GM19452 (cell line): ENCODE measurements around the gene COG3.

Experiments
- ATAC-seq: cut with Tn5 transposase; IDR thresholded peaks from one replicate; pipeline ENCODE4 v1.9.1; 2021; ENCODE audit not compliant: unreplicated experiment

Gene COG3

DNA sequence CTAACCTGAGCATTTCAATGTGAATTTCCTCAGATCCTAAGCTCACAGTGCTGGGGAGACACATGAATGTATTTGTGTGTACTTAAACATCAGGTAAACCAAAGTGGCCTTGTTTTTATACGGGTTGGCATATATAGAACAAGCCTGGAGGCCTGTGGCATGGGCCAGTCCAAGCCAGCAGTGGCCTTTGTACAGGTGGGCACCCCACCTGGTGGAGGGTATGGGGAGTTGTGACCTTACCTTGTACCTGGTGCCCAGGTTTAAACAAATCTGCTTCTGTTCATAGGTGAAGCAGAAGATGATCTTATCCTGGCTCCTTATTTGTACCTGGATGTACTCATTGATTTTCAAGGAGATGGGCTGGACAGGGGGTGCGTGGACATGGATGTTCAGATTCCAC lies 79.8 kb downstream of the COG3 start:
- ATAC-seq = no peak

DNA sequence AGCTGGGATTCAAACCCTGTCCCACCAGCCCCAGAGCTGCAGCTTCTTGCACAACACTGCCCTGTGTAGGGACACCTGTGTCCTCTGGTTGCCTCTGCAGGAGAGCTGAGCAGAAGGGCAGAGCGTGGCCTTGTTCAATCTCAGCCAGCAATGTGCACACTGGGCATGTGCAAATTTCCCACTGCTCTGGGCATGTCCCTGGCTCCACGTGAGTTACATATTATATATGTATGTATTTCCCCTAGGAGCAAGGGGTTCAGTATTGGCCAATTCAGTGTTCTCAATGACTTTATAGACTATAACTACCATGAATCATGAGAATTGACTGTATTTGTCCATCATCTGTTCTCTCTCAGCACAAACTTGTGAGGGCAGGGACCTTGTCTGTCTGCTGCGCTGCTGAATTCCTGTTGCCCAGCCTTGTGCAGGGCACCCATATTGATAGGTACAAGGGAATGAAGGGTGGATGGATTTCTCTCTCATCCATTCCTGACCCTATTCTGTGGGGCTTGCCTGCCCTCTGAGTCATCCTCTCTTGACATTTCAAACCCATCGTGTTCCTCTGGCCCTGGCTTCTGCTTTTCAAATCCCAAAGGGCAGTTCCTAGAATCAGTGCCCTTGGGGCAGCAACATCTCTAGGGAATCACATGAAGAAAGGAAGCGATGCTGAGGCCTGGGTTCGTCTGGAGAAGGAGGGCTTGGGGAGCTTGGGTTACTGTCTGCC lies 81.1 kb downstream of the COG3 start:
- ATAC-seq = no peak

DNA sequence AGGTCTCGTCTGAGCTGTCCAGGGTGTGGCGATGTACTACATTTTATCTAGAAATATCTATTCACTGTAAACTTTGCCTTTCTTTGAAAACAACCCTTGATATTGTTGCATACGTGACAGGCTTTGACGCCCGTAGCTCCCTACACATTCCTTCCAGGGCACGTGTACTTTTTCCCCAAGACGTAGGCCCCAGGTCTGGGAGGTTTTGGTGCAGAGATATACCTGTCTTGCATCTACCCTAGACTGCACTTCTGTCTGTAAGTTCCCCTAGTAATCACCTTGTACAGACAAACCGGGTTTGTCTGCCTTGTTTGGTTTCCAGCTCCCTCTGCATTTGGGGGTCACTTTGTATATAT lies 81.6 kb downstream of the COG3 start:
- ATAC-seq = no peak

DNA sequence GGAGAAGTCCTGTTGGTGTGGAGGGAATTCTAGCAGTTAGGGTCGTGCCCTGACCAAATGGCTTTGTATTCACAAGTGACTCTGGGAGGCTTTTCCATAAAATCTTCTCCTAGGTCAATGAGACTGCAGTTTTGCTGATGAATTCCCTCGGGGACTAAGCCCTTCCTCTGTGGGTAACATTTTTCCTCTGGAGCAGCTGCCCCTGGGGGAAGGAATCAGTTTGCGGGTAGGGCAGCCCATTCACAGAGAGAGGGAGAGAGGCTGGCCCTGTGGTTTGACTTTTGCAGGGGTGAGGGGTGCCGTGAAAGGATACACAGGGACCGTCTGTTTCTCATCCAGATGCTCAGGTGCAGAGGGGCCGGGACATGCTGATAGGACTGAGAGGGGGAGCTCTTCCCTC lies 83.5 kb downstream of the COG3 start:
- ATAC-seq = no peak

DNA sequence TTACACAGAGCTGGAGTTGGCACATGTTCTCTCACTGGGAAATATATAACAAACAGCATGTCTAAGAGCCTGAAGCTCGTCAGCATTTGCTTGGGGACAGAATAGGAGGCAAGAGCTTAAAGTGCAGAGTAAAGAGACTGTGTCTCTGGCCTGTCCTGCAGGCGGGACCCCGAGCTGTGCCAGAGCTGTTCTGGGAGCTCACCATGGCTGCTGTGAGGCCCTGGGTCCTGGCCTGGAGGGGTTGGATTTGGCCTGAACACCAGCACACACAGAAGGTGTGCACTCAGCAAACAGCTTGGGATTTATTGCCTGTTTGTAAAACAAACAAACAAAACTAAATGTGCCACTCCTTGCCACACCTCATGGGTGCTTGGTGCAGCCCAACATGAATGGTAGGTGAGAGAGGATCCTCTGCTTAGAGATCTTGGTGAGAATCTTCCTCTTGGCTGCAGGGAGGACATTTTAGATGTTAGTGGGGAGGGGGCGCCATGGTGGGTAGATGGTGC lies 89.9 kb downstream of the COG3 start:
- no peak for ATAC-seq

DNA sequence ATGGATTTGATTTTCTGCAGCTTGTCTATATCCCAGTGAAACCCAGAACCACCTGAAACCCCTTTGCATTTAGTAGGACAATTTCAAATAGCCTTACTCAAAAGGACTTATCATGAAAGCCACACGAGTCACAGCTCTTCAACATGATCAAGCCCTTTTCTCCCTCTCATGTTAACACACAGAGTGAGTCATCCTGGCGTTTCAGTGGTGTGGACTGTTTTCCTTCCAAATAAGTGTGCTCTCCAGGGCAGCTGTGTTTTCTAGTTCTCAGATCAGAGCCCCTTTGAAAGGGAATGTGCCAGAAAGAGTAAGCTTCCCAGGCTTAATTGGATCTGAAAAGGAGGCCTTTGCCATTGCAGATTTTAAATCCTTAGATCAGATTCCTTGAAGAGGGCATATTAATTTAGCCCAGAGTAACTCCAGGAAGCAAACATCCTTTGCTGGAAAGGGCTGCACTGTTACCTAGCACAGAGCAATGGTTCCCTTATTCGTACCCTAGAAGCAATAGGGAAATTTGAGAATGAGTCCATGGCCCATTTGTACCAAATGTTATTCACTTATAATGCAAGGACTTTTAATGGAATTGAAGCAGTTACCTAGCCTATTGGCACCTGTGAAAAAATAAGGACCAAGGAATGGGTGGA lies 99.5 kb downstream of the COG3 start:
- no peak for ATAC-seq

DNA sequence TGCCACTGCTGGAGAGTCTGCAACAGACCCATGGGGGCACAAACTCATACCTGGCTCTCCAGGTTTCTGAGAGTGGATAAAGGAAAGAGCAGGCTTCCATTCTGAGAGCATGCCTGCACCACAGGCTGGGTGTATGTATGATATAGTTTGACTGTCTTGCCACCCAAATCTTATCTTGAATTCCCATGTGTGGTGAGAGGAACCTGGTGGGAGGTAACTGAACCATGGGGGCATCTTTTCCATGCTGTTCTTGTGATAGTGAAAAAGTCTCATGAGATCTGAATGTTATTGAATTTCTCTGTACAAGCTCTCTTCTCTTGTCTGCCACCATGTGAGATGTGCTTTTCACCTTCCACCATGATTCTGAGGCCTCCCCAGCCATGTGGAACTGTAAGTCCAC lies 100.6 kb downstream of the COG3 start:
- no peak for ATAC-seq

DNA sequence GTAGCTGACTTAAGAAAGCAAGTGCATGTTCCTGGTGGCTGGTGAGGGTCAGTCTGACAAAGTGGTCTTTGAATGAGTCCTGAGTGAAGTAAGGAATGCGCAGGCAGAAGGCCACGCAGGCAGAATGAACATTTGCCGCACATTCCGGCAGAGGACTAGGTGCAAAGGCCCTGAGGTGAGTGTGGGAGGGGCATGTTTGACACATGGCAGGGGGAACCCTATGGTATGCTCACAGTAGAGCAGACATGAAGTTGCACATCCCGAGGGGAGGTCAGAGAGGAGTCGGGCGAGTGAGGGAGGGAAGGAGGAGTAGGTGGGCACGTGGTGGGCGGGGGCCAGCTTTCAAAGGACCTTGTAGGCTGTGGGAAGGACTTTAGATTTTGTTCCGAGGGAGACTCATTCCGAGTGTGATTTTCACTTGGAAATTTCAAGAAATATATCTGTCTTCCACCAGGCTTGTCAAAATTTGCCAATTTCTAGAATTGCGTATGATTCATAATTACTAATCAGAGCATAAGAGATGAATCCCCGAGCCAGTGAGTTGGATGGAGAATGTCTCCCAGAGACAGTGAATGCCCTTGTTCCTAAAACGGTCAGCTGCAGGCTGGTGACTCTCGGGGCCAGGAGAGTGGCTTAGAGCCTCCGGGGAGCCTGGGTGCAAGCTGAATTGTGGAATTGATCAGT lies 110.5 kb downstream of the COG3 start:
- ATAC-seq = no peak

DNA sequence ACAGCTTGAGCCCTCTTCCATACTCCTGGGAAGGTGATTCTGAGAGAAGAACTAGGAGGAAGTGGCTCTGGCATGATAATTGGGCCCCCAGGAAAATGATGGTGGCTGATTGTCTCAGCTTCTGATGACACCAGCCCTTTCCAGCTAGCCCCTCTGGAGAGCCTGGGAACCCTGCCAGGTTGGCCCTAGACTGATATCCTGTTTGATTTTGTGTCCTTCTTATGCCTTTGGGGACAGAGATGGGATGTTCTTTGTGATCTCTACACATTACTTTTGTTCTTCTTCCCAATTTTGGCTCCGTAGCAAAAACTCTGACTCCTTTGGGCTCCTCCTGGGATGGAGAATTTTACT lies 111.1 kb downstream of the COG3 start:
- ATAC-seq = no peak

DNA sequence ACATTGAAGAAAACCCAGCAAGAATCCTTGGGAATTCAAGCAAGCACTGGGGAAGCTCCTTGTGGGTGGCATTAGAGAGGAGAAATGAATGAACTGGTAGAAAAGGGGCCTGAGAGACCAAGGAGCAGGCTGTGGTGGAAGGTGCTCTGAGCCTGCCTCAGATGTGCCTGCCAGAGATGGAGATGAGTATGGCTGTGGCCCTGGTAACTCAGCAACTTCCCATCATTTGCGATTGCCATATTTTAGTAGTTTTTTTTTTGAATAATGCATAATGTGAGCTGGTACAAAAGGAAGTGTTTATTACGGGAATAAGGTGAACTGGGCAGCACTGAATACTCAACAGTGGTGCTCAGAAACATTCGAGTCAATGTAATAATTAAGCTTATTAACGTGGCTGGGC lies 111.7 kb downstream of the COG3 start:
- no peak for ATAC-seq

DNA sequence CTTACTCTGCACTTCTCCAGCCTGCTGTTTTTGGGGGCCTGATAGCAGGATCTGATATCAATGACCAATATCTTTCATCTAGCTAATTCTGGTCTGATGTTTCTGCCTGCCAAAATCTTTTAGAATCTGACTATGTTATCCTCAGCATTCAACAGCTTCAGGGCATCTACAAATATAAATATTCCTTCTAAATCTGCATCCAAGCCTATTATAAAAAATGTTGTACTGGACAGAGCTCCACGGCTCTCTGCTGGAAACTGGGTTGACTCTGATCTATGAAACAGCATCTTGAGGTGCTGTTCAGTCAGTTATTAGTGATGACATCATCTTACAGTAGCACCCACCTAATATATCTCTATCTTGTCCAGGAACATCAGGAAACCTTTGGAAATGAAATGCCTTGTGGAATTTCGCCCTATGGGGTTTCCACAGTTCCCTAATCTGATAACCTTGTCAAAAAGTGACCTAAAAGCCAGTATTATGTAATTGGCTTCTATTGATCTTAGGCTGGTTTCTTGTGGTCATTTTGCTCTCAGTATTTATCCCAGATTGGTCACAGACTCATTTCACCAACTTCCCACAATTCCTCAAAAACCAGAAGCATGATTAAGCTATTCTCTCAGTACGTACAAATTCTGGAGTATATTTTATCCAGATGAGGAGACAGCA lies 117.8 kb downstream of the COG3 start:
- no peak for ATAC-seq

DNA sequence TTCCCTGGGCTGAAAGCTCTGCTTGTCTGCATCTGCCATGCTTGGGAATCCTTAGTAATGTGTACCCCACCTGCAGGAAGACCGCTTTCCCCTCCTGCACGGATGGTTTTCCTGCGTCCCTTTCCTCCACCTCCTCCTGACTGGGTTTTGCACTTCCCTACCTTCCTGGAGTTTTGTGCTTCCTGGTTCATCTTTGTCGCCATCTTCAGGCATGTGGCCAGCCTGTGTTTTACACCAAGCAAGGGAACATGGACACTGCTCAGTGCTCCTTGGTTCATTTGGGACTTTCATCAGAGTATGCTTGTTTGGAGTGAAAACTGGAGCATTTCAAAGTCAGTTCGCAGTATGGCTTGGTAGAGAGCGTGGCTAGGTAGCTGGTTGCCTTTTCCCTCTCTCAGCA lies 120.1 kb downstream of the COG3 start:
- no peak for ATAC-seq
